Measurements from ENCODE around the gene TRAPPC11. TPM values are rescaled to one million over a fixed set of nuclear protein-coding genes. Genes with fewer than 3 reads are reported as not detected.

The TRAPPC11 gene
- total and polyA plus RNA-seq, 2 experiments from 2014 or later, result 15.0 to 42.7 TPM

DNA sequence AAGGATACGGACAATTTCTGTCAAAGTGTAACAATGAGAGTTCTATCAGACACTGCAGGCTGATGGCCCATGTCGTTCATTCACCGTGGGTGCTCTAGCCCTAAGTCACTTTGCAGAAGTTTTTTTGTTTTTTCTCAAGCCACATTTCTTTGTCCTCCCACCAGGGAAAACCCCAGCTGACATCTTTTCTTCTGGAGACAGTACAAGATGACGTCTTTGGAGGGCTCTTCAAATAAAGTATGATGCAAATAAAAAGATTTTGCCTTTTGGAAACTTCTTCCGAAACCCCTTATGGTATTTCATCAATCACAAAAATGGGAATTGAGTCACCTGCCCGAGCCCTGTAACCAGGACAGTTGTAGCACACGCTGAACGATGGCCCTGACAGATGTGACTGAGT, 73.2 kb downstream of the TRAPPC11 start:
- TF ChIP-seq, protein P1, sequence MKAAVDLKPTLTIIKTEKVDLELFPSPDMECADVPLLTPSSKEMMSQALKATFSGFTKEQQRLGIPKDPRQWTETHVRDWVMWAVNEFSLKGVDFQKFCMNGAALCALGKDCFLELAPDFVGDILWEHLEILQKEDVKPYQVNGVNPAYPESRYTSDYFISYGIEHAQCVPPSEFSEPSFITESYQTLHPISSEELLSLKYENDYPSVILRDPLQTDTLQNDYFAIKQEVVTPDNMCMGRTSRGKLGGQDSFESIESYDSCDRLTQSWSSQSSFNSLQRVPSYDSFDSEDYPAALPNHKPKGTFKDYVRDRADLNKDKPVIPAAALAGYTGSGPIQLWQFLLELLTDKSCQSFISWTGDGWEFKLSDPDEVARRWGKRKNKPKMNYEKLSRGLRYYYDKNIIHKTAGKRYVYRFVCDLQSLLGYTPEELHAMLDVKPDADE (IDR thresholded peaks at IDR 0.05), result no peak
- TF ChIP-seq NANOG (IDR thresholded peaks at IDR 0.05; ENCODE audit: borderline replicate concordance) (no peak), POLR2AphosphoS5 (IDR thresholded peaks at IDR 0.05; ENCODE audit: low read depth) (no peak), EZH2 (IDR thresholded peaks at IDR 0.05; ENCODE audit: low read depth, unreplicated experiment) (no peak), EZH2phosphoT487 (IDR thresholded peaks at IDR 0.05; ENCODE audit: unreplicated experiment) (no peak), ZNF114 (CRISPR knock-in tag; IDR thresholded peaks at IDR 0.05) (no peak), STAT1 (IDR thresholded peaks at IDR 0.05; ENCODE audit: unreplicated experiment) (no peak), CREB1 (CRISPR knock-in tag; IDR thresholded peaks at IDR 0.05; ENCODE audit: low read depth) (no peak), ZNF331 (CRISPR knock-in tag; IDR thresholded peaks at IDR 0.05; ENCODE audit: low read depth) (no peak), CTCF (conservative IDR thresholded peaks at IDR 0.05; ENCODE audit: low read depth in 2 of 2) (no peak)
- TF ChIP-seq, protein P2, sequence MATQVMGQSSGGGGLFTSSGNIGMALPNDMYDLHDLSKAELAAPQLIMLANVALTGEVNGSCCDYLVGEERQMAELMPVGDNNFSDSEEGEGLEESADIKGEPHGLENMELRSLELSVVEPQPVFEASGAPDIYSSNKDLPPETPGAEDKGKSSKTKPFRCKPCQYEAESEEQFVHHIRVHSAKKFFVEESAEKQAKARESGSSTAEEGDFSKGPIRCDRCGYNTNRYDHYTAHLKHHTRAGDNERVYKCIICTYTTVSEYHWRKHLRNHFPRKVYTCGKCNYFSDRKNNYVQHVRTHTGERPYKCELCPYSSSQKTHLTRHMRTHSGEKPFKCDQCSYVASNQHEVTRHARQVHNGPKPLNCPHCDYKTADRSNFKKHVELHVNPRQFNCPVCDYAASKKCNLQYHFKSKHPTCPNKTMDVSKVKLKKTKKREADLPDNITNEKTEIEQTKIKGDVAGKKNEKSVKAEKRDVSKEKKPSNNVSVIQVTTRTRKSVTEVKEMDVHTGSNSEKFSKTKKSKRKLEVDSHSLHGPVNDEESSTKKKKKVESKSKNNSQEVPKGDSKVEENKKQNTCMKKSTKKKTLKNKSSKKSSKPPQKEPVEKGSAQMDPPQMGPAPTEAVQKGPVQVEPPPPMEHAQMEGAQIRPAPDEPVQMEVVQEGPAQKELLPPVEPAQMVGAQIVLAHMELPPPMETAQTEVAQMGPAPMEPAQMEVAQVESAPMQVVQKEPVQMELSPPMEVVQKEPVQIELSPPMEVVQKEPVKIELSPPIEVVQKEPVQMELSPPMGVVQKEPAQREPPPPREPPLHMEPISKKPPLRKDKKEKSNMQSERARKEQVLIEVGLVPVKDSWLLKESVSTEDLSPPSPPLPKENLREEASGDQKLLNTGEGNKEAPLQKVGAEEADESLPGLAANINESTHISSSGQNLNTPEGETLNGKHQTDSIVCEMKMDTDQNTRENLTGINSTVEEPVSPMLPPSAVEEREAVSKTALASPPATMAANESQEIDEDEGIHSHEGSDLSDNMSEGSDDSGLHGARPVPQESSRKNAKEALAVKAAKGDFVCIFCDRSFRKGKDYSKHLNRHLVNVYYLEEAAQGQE (IDR thresholded peaks at IDR 0.05; ENCODE audit: unreplicated experiment), result no peak
- TF ChIP-seq, protein P3, sequence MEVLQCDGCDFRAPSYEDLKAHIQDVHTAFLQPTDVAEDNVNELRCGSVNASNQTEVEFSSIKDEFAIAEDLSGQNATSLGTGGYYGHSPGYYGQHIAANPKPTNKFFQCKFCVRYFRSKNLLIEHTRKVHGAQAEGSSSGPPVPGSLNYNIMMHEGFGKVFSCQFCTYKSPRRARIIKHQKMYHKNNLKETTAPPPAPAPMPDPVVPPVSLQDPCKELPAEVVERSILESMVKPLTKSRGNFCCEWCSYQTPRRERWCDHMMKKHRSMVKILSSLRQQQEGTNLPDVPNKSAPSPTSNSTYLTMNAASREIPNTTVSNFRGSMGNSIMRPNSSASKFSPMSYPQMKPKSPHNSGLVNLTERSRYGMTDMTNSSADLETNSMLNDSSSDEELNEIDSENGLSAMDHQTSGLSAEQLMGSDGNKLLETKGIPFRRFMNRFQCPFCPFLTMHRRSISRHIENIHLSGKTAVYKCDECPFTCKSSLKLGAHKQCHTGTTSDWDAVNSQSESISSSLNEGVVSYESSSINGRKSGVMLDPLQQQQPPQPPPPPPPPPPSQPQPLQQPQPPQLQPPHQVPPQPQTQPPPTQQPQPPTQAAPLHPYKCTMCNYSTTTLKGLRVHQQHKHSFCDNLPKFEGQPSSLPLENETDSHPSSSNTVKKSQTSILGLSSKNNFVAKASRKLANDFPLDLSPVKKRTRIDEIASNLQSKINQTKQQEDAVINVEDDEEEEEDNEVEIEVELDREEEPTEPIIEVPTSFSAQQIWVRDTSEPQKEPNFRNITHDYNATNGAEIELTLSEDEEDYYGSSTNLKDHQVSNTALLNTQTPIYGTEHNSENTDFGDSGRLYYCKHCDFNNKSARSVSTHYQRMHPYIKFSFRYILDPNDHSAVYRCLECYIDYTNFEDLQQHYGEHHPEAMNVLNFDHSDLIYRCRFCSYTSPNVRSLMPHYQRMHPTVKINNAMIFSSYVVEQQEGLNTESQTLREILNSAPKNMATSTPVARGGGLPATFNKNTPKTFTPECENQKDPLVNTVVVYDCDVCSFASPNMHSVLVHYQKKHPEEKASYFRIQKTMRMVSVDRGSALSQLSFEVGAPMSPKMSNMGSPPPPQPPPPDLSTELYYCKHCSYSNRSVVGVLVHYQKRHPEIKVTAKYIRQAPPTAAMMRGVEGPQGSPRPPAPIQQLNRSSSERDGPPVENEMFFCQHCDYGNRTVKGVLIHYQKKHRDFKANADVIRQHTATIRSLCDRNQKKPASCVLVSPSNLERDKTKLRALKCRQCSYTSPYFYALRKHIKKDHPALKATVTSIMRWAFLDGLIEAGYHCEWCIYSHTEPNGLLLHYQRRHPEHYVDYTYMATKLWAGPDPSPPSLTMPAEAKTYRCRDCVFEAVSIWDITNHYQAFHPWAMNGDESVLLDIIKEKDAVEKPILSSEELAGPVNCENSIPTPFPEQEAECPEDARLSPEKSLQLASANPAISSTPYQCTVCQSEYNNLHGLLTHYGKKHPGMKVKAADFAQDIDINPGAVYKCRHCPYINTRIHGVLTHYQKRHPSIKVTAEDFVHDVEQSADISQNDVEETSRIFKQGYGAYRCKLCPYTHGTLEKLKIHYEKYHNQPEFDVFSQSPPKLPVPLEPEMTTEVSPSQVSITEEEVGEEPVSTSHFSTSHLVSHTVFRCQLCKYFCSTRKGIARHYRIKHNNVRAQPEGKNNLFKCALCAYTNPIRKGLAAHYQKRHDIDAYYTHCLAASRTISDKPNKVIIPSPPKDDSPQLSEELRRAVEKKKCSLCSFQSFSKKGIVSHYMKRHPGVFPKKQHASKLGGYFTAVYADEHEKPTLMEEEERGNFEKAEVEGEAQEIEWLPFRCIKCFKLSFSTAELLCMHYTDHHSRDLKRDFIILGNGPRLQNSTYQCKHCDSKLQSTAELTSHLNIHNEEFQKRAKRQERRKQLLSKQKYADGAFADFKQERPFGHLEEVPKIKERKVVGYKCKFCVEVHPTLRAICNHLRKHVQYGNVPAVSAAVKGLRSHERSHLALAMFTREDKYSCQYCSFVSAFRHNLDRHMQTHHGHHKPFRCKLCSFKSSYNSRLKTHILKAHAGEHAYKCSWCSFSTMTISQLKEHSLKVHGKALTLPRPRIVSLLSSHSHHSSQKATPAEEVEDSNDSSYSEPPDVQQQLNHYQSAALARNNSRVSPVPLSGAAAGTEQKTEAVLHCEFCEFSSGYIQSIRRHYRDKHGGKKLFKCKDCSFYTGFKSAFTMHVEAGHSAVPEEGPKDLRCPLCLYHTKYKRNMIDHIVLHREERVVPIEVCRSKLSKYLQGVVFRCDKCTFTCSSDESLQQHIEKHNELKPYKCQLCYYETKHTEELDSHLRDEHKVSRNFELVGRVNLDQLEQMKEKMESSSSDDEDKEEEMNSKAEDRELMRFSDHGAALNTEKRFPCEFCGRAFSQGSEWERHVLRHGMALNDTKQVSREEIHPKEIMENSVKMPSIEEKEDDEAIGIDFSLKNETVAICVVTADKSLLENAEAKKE (CRISPR knock-in tag; IDR thresholded peaks at IDR 0.05), result no peak
- H3K4me3 Mint-ChIP-seq, result no peak overlapping the region
- peaks cover 2% of the 10 kb centered on the region for H3K27me3 Mint-ChIP-seq (ENCODE audit: insufficient read depth, low read depth, poor library complexity)

More for the DNA sequence above, 73.2 kb downstream of the TRAPPC11 start:
- ATAC-seq, result no peak
- H3K79me2 ChIP-seq (replicated peaks; ENCODE audit: insufficient read depth), result no peaks in the 10 kb centered on the region
- no peak overlapping the region for H3K27ac ChIP-seq (ENCODE audit: low read depth)
- no peak overlapping the region for H3K4me2 ChIP-seq
- no peak for DNase-seq (ENCODE audit: low spot score)
- Mint-ChIP-seq H3K4me1 (no peaks in the 10 kb centered on the region), H3K27ac (no peak overlapping the region), H3K9me3 (peaks cover 6% of the 10 kb centered on the region; the same call in 2 of the 3 replicates), H3K36me3 (ENCODE audit: low read depth) (peaks cover 3% of the 10 kb centered on the region; the same call in 2 of the 3 replicates)
- H3K4me1 ChIP-seq (ENCODE audit: insufficient read depth), result no peaks in the 10 kb centered on the region
- H2AFZ ChIP-seq, result no peak overlapping the region
- no peaks in the 10 kb centered on the region for H3K36me3 ChIP-seq (ENCODE audit: insufficient read depth)
- no peak overlapping the region for H3K4me3 ChIP-seq
- no peaks in the 10 kb centered on the region for H4K20me1 ChIP-seq (replicated peaks; ENCODE audit: insufficient read depth)
- H3F3A ChIP-seq (replicated peaks; ENCODE audit: low read depth), result no peaks in the 10 kb centered on the region
- no peaks in the 10 kb centered on the region for H3K9me2 ChIP-seq (ENCODE audit: insufficient read depth)
- H3K27me3 ChIP-seq (ENCODE audit: insufficient read depth), result no peaks in the 10 kb centered on the region

Data from GM23338 (cell line).